IMR-90 (cell line): Measurements from ENCODE around the gene HS6ST3. TPM values are rescaled to one million over a fixed set of nuclear protein-coding genes. Genes with fewer than 3 reads are reported as not detected.

Experiments
- ATAC-seq: fragments of 200-7000 bp; cut with Tn5 transposase; 2 replicates; pipeline ENCODE4 v1.9.1; 2020; ENCODE audit warnings: low read depth, mild to moderate bottlenecking, moderate library complexity
- BruUV-seq: library from RNA; stranded (reverse); fragments of 400-500 nt; replicated peaks from 2 replicates; lab custom pipeline; 2021; lab: Mats Ljungman, UMichigan
- CTCF ChIA-PET: fragments of 300-600 bp; formaldehyde crosslinking; extraction: SDS; loops from one replicate; lab custom pipeline; 2021; ENCODE audit warnings: antibody characterized with exemption; lab: Yijun Ruan, JAX
- POLR2A ChIA-PET: fragments of 300-600 bp; sonication (Branson Sonifier 250); formaldehyde crosslinking; loops from one replicate; lab custom pipeline; 2022; ENCODE audit warnings: antibody characterized with exemption; ENCODE audit not compliant: unreplicated experiment; lab: Charles Lee
- DNase-seq: peaks from one replicate; pipeline ENCODE4 v3.0.0; 2013
- H2AFZ ChIP-seq: replicated peaks from 2 replicates; pipeline ENCODE3; 2013; ENCODE audit warnings: low read length, mild to moderate bottlenecking; ENCODE audit not compliant: poor library complexity
- H2AK5ac ChIP-seq: 2 replicates; pipeline ENCODE4 v1.6.1; 2013; ENCODE audit warnings: low read depth, low read length, inconsistent platforms
- H2AK9ac ChIP-seq: replicated peaks from 2 replicates; pipeline ENCODE3; 2013; ENCODE audit warnings: mild to moderate bottlenecking, low read depth, low read length, moderate library complexity; ENCODE audit not compliant: poor library complexity
- H2BK120ac ChIP-seq: 2 replicates; pipeline ENCODE4 v1.6.1; 2013; ENCODE audit warnings: low read depth, low read length, inconsistent platforms
- H2BK15ac ChIP-seq: 3 replicates; pipeline ENCODE4 v1.6.1; 2013; ENCODE audit warnings: low read depth, low read length, inconsistent platforms
- H2BK20ac ChIP-seq: 2 replicates; pipeline ENCODE4 v1.6.1; 2013; ENCODE audit warnings: low read depth, mild to moderate bottlenecking, inconsistent platforms, low read length, moderate library complexity
- H2BK5ac ChIP-seq: 2 replicates; pipeline ENCODE4 v1.6.1; 2013; ENCODE audit warnings: mild to moderate bottlenecking, low read depth, low read length, inconsistent platforms; ENCODE audit not compliant: poor library complexity, severe bottlenecking
- H3K14ac ChIP-seq: replicated peaks from 2 replicates; pipeline ENCODE4 v1.6.1; 2013; ENCODE audit warnings: low read depth, low read length, inconsistent platforms
- H3K18ac ChIP-seq: 2 replicates; pipeline ENCODE4 v1.6.1; 2013; ENCODE audit warnings: low read depth, low read length, control low read depth
- H3K23ac ChIP-seq: 2 replicates; pipeline ENCODE4 v1.6.1; 2013; ENCODE audit warnings: low read depth, low read length, inconsistent platforms
- H3K27ac ChIP-seq: 2 replicates; pipeline ENCODE4 v1.5.1; 2013; ENCODE audit warnings: mild to moderate bottlenecking, control low read depth, low read length; ENCODE audit not compliant: insufficient read depth
- H3K27me3 ChIP-seq: 2 replicates; pipeline ENCODE4 v1.6.1; 2013; ENCODE audit warnings: low read length; ENCODE audit not compliant: control insufficient read depth, insufficient read depth
- H3K36me3 ChIP-seq: 2 replicates; pipeline ENCODE4 v1.6.1; 2013; ENCODE audit warnings: low read length, mixed read lengths; ENCODE audit not compliant: control insufficient read depth, insufficient read depth
- H3K4ac ChIP-seq: 2 replicates; pipeline ENCODE4 v1.6.1; 2013; ENCODE audit warnings: low read depth, low read length, inconsistent platforms
- H3K4me1 ChIP-seq: 2 replicates; pipeline ENCODE4 v1.6.1; 2013; ENCODE audit warnings: low read length, mixed read lengths; ENCODE audit not compliant: control insufficient read depth, insufficient read depth
- H3K4me2 ChIP-seq: 2 replicates; pipeline ENCODE4 v1.6.1; 2013; ENCODE audit warnings: low read depth, mild to moderate bottlenecking, control low read depth, low read length, moderate library complexity
- H3K4me3 ChIP-seq: 2 replicates; pipeline ENCODE4 v1.5.1; 2013; ENCODE audit warnings: low read depth, mild to moderate bottlenecking, control low read depth, low read length, moderate library complexity; ENCODE audit not compliant: insufficient read depth
- H3K56ac ChIP-seq: 2 replicates; pipeline ENCODE4 v1.6.1; 2013; ENCODE audit warnings: low read length, inconsistent platforms; ENCODE audit not compliant: insufficient read depth; ENCODE audit errors: extremely low read depth
- H3K79me1 ChIP-seq, 2 experiments: 2 replicates each; pipeline ENCODE4 v1.6.1; 2013; ENCODE audit warnings: low read length in 2 of 2, inconsistent platforms in 1 of 2, low read depth in 1 of 2
- H3K9ac ChIP-seq: 2 replicates; pipeline ENCODE4 v1.6.1; 2013; ENCODE audit warnings: low read depth, low read length, control low read depth
- H3K9me1 ChIP-seq: 2 replicates; pipeline ENCODE4 v1.6.1; 2013; ENCODE audit warnings: low read length, inconsistent platforms; ENCODE audit not compliant: insufficient read depth
- H3K9me3 ChIP-seq: 2 replicates; pipeline ENCODE4 v1.6.1; 2013; ENCODE audit warnings: low read length; ENCODE audit not compliant: control insufficient read depth, insufficient read depth
- H4K20me1 ChIP-seq: 2 replicates; pipeline ENCODE4 v1.6.1; 2013; ENCODE audit warnings: low read length, inconsistent platforms; ENCODE audit not compliant: insufficient read depth
- H4K5ac ChIP-seq: 2 replicates; pipeline ENCODE4 v1.6.1; 2013; ENCODE audit warnings: mild to moderate bottlenecking, low read depth, low read length, control low read depth
- H4K8ac ChIP-seq, 2 experiments: 2 replicates each; pipeline ENCODE4 v1.6.1; 2013; ENCODE audit warnings: low read depth in 2 of 2, low read length in 2 of 2, control low read depth in 1 of 2, inconsistent platforms in 1 of 2
- H4K91ac ChIP-seq: 2 replicates; pipeline ENCODE4 v1.6.1; 2013; ENCODE audit warnings: low read depth, low read length, inconsistent platforms; ENCODE audit not compliant: insufficient read depth
- CEBPB ChIP-seq: IDR thresholded peaks from 2 replicates; pipeline ENCODE4 v1.6.1; 2012; ENCODE audit warnings: low read depth, low read length, improper control_type of control experiment
- WGBS, 2 experiments: methylation state at CpG; one replicate each; pipeline versions ENCODE4 v1.1.5 to v1.1.7; 2013; ENCODE audit warnings: missing lambda C conversion rate in 2 of 2; ENCODE audit not compliant: insufficient read length in 1 of 2; ENCODE audit errors: extremely low coverage in 2 of 2; 5-methylcytosine and 5-hydroxymethylcytosine counted together
- dilution Hi-C: fragments of 300-500 bp; cut with HindIII; formaldehyde crosslinking; loops from one replicate; pipeline ENCODE4 v1.14.3; 2018; ENCODE audit warnings: low sequenced_read_pairs; ENCODE audit not compliant: unreplicated experiment
- in situ Hi-C: fragments of 300-500 bp; cut with MboI; formaldehyde crosslinking; loops from 3 replicates; pipeline ENCODE4 v1.14.3; 2019; ENCODE audit warnings: low sequenced_read_pairs, inconsistent platforms, mixed read lengths
- intact Hi-C: fragments of 100-400 bp; cut with micrococcal nuclease; formaldehyde crosslinking; loops from 2 replicates; pipeline ENCODE4 v1.10.0; 2022
- polyA plus RNA-seq, 3 experiments: library from polyadenylated mRNA; depleted of rRNA; stranded (reverse); fragments of >200 nt; gene quantifications; 2 replicates each; pipeline ENCODE4 v1.2.3, GENCODE V29; 2012; ENCODE audit warnings: low replicate concordance in 1 of 3
- total RNA-seq: library from RNA; depleted of rRNA; stranded (reverse); fragments of >200 nt; gene quantifications from 2 replicates; pipeline ENCODE4 v1.2.3, GENCODE V29; 2012

HS6ST3 gene
- total and polyA plus RNA-seq, 2 of the 4 experiments (the other 2 are of a cell fraction), result not detected

- DNase-seq (no peak), ATAC-seq (no peak)
- Histone ChIP-seq H3K23ac (no peak overlapping the region), H3K4me2 (no peak overlapping the region), H3K4me1 (no peaks in the 10 kb centered on the region), H3K56ac (no peak overlapping the region), H2BK5ac (no peak overlapping the region), H2BK120ac (no peak overlapping the region), H4K5ac (no peak overlapping the region), H3K27ac (no peak overlapping the region), H3K36me3 (no peaks in the 10 kb centered on the region), H2AK9ac (no peak overlapping the region), H3K14ac (no peak overlapping the region), H3K9me1 (no peaks in the 10 kb centered on the region), H3K27me3 (no peaks in the 10 kb centered on the region), H4K91ac (no peak overlapping the region), H4K20me1 (no peaks in the 10 kb centered on the region), H2AFZ (no peak overlapping the region), H2AK5ac (no peak overlapping the region), H3K4me3 (no peak overlapping the region), H3K9me3 (no peaks in the 10 kb centered on the region), H3K18ac (no peak overlapping the region), H2BK20ac (no peak overlapping the region), H2BK15ac (no peak overlapping the region), H3K9ac (no peak overlapping the region), H3K4ac (no peak overlapping the region), H3K79me1 (no peaks in the 10 kb centered on the region), H4K8ac (no peak overlapping the region)
- no peak for TF ChIP-seq CEBPB
- POLR2A ChIA-PET, result no interaction called here
- CTCF ChIA-PET, result no interaction called here
- BruUV-seq, result no TSS peak
- intact Hi-C loops, result no loop called here
- in situ Hi-C loops, result no loop called here
- 0% methylated on average over 1 of the region's 2 CpGs; no CpG with 5 or more reads in 1 of the 2 experiments for WGBS, 2 experiments
- dilution Hi-C loops, result no loop called here
Measured at GRCh38 chr13:96460609-96461008, 370.7 kb downstream of the HS6ST3 start.
